H1 (cell line): ENCODE data around the gene ZNF20. TPM values are rescaled to one million over a fixed set of nuclear protein-coding genes. Genes with fewer than 3 reads are reported as not detected.
"Not testable (repeated sequence)": the region's sequence is repeated elsewhere in the genome, so short reads cannot be mapped to it uniquely, and the experiment has no call there.

Experiments
- CTCF ChIA-PET: fragments of 300-600 bp; sonication (Branson Sonifier 250); formaldehyde crosslinking; loops from one replicate; lab custom pipeline; 2021; ENCODE audit not compliant: partially characterized antibody; lab: Charles Lee
- POLR2A ChIA-PET: fragments of 300-600 bp; sonication (Branson Sonifier 250); formaldehyde crosslinking; loops from one replicate; lab custom pipeline; 2021; ENCODE audit warnings: inconsistent platforms; ENCODE audit not compliant: partially characterized antibody; lab: Charles Lee
- DNase-seq, 2 experiments: peaks; one replicate each; pipeline versions ENCODE4 v3.0.0 to v3.0.0-alpha.2; 2010 to 2022; ENCODE audit warnings: low spot score in 2 of 2, low read depth in 1 of 2, mixed read lengths in 1 of 2
- FAIRE-seq: peaks from 2 replicates; lab custom pipeline; 2011; peaks lifted over from hg19 to GRCh38; lab: Jason Lieb, UNC
- H2AFZ ChIP-seq: 2 replicates; pipeline ENCODE4 v1.8.1; 2012; ENCODE audit warnings: low read length, inconsistent platforms
- H2AK5ac ChIP-seq: 2 replicates; pipeline ENCODE4 v1.6.1; 2013; ENCODE audit warnings: low read depth, low read length
- H2BK120ac ChIP-seq: replicated peaks from 2 replicates; pipeline ENCODE3; 2013; ENCODE audit warnings: low read depth, low read length, inconsistent platforms
- H2BK12ac ChIP-seq: 2 replicates; pipeline ENCODE4 v1.6.1; 2013; ENCODE audit warnings: low read depth, low read length
- H2BK15ac ChIP-seq: 2 replicates; pipeline ENCODE4 v1.6.1; 2013; ENCODE audit warnings: low read length
- H2BK20ac ChIP-seq: 2 replicates; pipeline ENCODE4 v1.6.1; 2013; ENCODE audit warnings: low read length
- H2BK5ac ChIP-seq: 2 replicates; pipeline ENCODE4 v1.6.1; 2013; ENCODE audit warnings: low read depth, low read length
- H3K14ac ChIP-seq: 2 replicates; pipeline ENCODE4 v1.6.1; 2013; ENCODE audit warnings: inconsistent platforms; ENCODE audit not compliant: insufficient read length
- H3K18ac ChIP-seq: 2 replicates; pipeline ENCODE4 v1.6.1; 2013; ENCODE audit warnings: low read length; ENCODE audit errors: extremely low read depth
- H3K23ac ChIP-seq: 2 replicates; pipeline ENCODE4 v1.6.1; 2013; ENCODE audit warnings: inconsistent platforms; ENCODE audit not compliant: insufficient read length
- H3K23me2 ChIP-seq: 2 replicates; pipeline ENCODE4 v1.6.1; 2013; ENCODE audit warnings: low read depth, low read length
- H3K27ac ChIP-seq: 2 replicates; pipeline ENCODE4 v1.6.1; 2011; ENCODE audit warnings: low read depth, low read length, inconsistent platforms
- H3K27me3 ChIP-seq, 4 experiments: replicated peaks in 1 of 4; 1 replicate in 1 of 4; 2 replicates in 3 of 4; pipeline versions ENCODE4 v1.6.1 to v1.8.1; 2011 to 2013; ENCODE audit warnings: low read length in 3 of 4, mild to moderate bottlenecking in 3 of 4, inconsistent platforms in 2 of 4, mixed read lengths in 2 of 4, moderate library complexity in 1 of 4; ENCODE audit not compliant: control insufficient read depth in 3 of 4, insufficient read depth in 3 of 4; ENCODE audit errors: extremely low read depth in 1 of 4
- H3K36me3 ChIP-seq, 4 experiments: 2 replicates each; pipeline versions ENCODE4 v1.6.1 to v1.8.1; 2011 to 2013; ENCODE audit warnings: mild to moderate bottlenecking in 4 of 4, low read length in 3 of 4, moderate library complexity in 2 of 4, control low read depth in 1 of 4, inconsistent platforms in 1 of 4; ENCODE audit not compliant: insufficient read depth in 4 of 4, control insufficient read depth in 2 of 4
- H3K4ac ChIP-seq: replicated peaks from 2 replicates; pipeline ENCODE3; 2013; ENCODE audit warnings: low read length, low read depth, mixed read lengths, inconsistent platforms; ENCODE audit not compliant: insufficient read length
- H3K4me1 ChIP-seq, 4 experiments: replicated peaks in 1 of 4; 1 replicate in 1 of 4; 2 replicates in 3 of 4; pipeline versions ENCODE4 v1.6.1 to v1.8.1; 2011 to 2013; ENCODE audit warnings: low read length in 3 of 4, inconsistent platforms in 2 of 4, mixed read lengths in 1 of 4; ENCODE audit not compliant: insufficient read depth in 4 of 4, control insufficient read depth in 3 of 4
- H3K4me2 ChIP-seq, 2 experiments: 2 replicates each; pipeline versions ENCODE4 v1.6.1 to v1.8.1; 2011 to 2013; ENCODE audit warnings: low read depth in 2 of 2, low read length in 2 of 2, control low read depth in 1 of 2, inconsistent platforms in 1 of 2, mild to moderate bottlenecking in 1 of 2; ENCODE audit not compliant: insufficient read depth in 1 of 2
- H3K4me3 ChIP-seq, 4 experiments: fragments of 200-600, 300-600 bp in 1 of 4; sonication (generic), shearing (Covaris generic), sonication (Bioruptor Twin) in 1 of 4; 2 replicates each; pipeline versions ENCODE4 v1.5.1 to v1.8.1; 2011 to 2016; ENCODE audit warnings: low read length in 4 of 4, low read depth in 3 of 4, control low read depth in 2 of 4, inconsistent platforms in 2 of 4, mild to moderate bottlenecking in 2 of 4, mixed read lengths in 1 of 4, moderate library complexity in 1 of 4; ENCODE audit not compliant: insufficient read depth in 2 of 4; ENCODE audit errors: extremely low read depth in 1 of 4
- H3K56ac ChIP-seq: replicated peaks from 2 replicates; pipeline ENCODE3; 2013; ENCODE audit warnings: low read depth, mild to moderate bottlenecking, mixed read lengths, low read length, inconsistent platforms; ENCODE audit not compliant: insufficient read length
- H3K79me1 ChIP-seq: 2 replicates; pipeline ENCODE4 v1.6.1; 2013; ENCODE audit warnings: low read depth, low read length, control low read depth
- H3K79me2 ChIP-seq, 2 experiments: 2 replicates each; pipeline versions ENCODE4 v1.6.1 to v1.8.1; 2012 to 2013; ENCODE audit warnings: low read length in 2 of 2, mild to moderate bottlenecking in 2 of 2, inconsistent platforms in 1 of 2; ENCODE audit not compliant: insufficient read depth in 2 of 2, control insufficient read depth in 1 of 2
- H3K9ac ChIP-seq, 4 experiments: replicated peaks in 1 of 4; 1 replicate in 1 of 4; 2 replicates in 3 of 4; pipeline versions ENCODE4 v1.6.1 to v1.8.1; 2011 to 2013; ENCODE audit warnings: low read depth in 3 of 4, low read length in 3 of 4, control low read depth in 2 of 4, mild to moderate bottlenecking in 2 of 4, moderate library complexity in 2 of 4, inconsistent platforms in 1 of 4; ENCODE audit errors: extremely low read depth in 1 of 4
- H3K9me3 ChIP-seq, 2 experiments: 2 replicates each; pipeline versions ENCODE4 v1.6.1 to v1.8.1; 2012 to 2013; ENCODE audit warnings: mild to moderate bottlenecking in 2 of 2, moderate library complexity in 2 of 2, control low read depth in 1 of 2, inconsistent platforms in 1 of 2, low read depth in 1 of 2, low read length in 1 of 2, mixed read lengths in 1 of 2; ENCODE audit not compliant: insufficient read depth in 2 of 2
- H4K20me1 ChIP-seq, 2 experiments: replicated peaks in 1 of 2; 2 replicates each; pipeline versions ENCODE3 to v1.8.1; 2011 to 2013; ENCODE audit warnings: inconsistent platforms in 2 of 2, low read length in 2 of 2, mild to moderate bottlenecking in 1 of 2; ENCODE audit not compliant: insufficient read depth in 2 of 2, control insufficient read depth in 1 of 2
- H4K5ac ChIP-seq: 2 replicates; pipeline ENCODE4 v1.6.1; 2013; ENCODE audit warnings: low read length, low read depth, mixed read lengths, inconsistent platforms; ENCODE audit not compliant: insufficient read length
- H4K8ac ChIP-seq: 2 replicates; pipeline ENCODE4 v1.8.0; 2013; ENCODE audit warnings: mild to moderate bottlenecking, moderate library complexity, low read length, inconsistent platforms; ENCODE audit not compliant: insufficient read depth; ENCODE audit errors: extremely low read depth
- H4K91ac ChIP-seq: replicated peaks from 2 replicates; pipeline ENCODE3; 2013; ENCODE audit warnings: low read length, mixed read lengths, inconsistent platforms; ENCODE audit not compliant: insufficient read length
- WGBS, 2 experiments: shearing (Covaris generic) in 1 of 2; methylation state at CpG; one replicate each; pipeline versions ENCODE4 v1.1.6 to v1.1.7; 2013 to 2015; ENCODE audit warnings: low lambda C conversion rate in 2 of 2, mixed read lengths in 2 of 2, inconsistent platforms in 1 of 2, low coverage in 1 of 2, missing lambda C conversion rate in 1 of 2; ENCODE audit not compliant: insufficient replicate concordance in 2 of 2, insufficient coverage in 1 of 2, insufficient read length in 1 of 2; ENCODE audit errors: extremely low coverage in 1 of 2, missing lambda C conversion rate in 1 of 2; 5-methylcytosine and 5-hydroxymethylcytosine counted together
- polyA plus RNA-seq, 7 experiments: library from polyadenylated mRNA; depleted of rRNA in 3 of 7; stranded (reverse) in 5 of 7; unstranded in 2 of 7; fragments of >200 nt in 5 of 7; fragments of 200-250 nt in 2 of 7; gene quantifications; 1 replicate in 5 of 7; 2 replicates in 1 of 7; 4 replicates in 1 of 7; pipeline versions ENCODE4 v1.2.1 to v1.2.3, GENCODE V29; 2011 to 2013; ENCODE audit warnings: missing spikeins in 2 of 7, mixed read lengths in 2 of 7
- small RNA-seq: library from polyadenylated mRNA; stranded (forward); fragments of <200 nt; extraction: miRNeasy Mini kit (QIAGEN cat#:217004); gene quantifications from one replicate; pipeline ENCODE3, GENCODE V24; 2013; ENCODE audit not compliant: insufficient read depth
- total RNA-seq: library from RNA; stranded (reverse); fragmentation: NEBNext Ultra II Directional; extraction: Animal tissue kit (Norgen Biotek cat#: 25700); gene quantifications from 2 replicates; pipeline ENCODE4 v1.2.1, GENCODE V29; 2021

The ZNF20 gene
- total and polyA plus RNA-seq, 2 of the 8 experiments (the other 6 are each of a cell fraction or from before 2014, with no cell fraction given) = 1.6 to 9.0 TPM

- not testable (repeated sequence) for DNase-seq, H2BK15ac ChIP-seq, H3K4ac ChIP-seq, H3K23me2 ChIP-seq, H2BK12ac ChIP-seq, H4K91ac ChIP-seq, H3K4me2 ChIP-seq, H3K14ac ChIP-seq, H3K4me3 ChIP-seq, H2AK5ac ChIP-seq, H3K23ac ChIP-seq, H3K27me3 ChIP-seq, H3K18ac ChIP-seq, H4K5ac ChIP-seq, H2BK120ac ChIP-seq, H3K56ac ChIP-seq, H3K79me1 ChIP-seq, H2BK20ac ChIP-seq, H2AFZ ChIP-seq, H3K4me1 ChIP-seq, H3K27ac ChIP-seq, H4K8ac ChIP-seq, H4K20me1 ChIP-seq, H2BK5ac ChIP-seq, FAIRE-seq, H3K9ac ChIP-seq, H3K79me2 ChIP-seq
- CTCF ChIA-PET = interaction anchor here (1.3 kb wide), 1 partner anchor 95 kb away, joined by 3 read pairs; no protein-coding TSS in a partner anchor
- H3K9me3 ChIP-seq = peaks cover 25 to 36% of the 10 kb centered on the region in 2 experiments
- POLR2A ChIA-PET = interaction anchor here (0.6 to 1.5 kb wide), 3 partner anchors 10 to 37 kb away, joined by 3 to 6 read pairs (median 3); no protein-coding TSS in a partner anchor
- H3K36me3 ChIP-seq = peaks cover 0 to 23% (median 7%) of the 10 kb centered on the region in 4 experiments; a peak in 3 of 8 replicates
- 89% methylated on average over 6 of the region's 6 CpGs; no CpG with 5 or more reads in 1 of the 2 experiments for WGBS, 2 experiments
Observed at GRCh38 chr19:12083336-12083735, 56.8 kb downstream of the ZNF20 start.

Small RNA genes within 50 kb of the gene (small RNA-seq; reads per million reads assigned to genes)
- gene RF00019 (not detected), gene RNA5SP467 (not detected)

Other genes with a start within 250 kb of the ZNF20 start
- 9.4 and 10.5 TPM in 2 replicates for gene ZNF700, start 215.2 kb downstream of the ZNF20 start, total RNA-seq
- 1.5 and 3.0 TPM in 2 replicates for gene ZNF700, start 215.2 kb downstream of the ZNF20 start, polyA plus RNA-seq (2011; rRNA removed)
- gene ZNF763, start 175.3 kb downstream of the ZNF20 start, total RNA-seq = 1.7 TPM in 2 replicates
- 0.39 and 0.46 TPM in 2 replicates for gene ZNF763, start 175.3 kb downstream of the ZNF20 start, polyA plus RNA-seq (2011; rRNA removed)
- gene ZNF433, start 104.7 kb downstream of the ZNF20 start, total RNA-seq = 1.4 and 1.8 TPM in 2 replicates
- 0.68 and 0.71 TPM in 2 replicates for gene ZNF433, start 104.7 kb downstream of the ZNF20 start, polyA plus RNA-seq (2011; rRNA removed)
- 9.1 and 9.5 TPM in 2 replicates for gene ZNF878, start 87.4 kb downstream of the ZNF20 start, total RNA-seq
- 0.57 and 0.91 TPM in 2 replicates for gene ZNF878, start 87.4 kb downstream of the ZNF20 start, polyA plus RNA-seq (2011; rRNA removed)
- gene ZNF844, start 75.6 kb downstream of the ZNF20 start, total RNA-seq = 9.4 and 9.8 TPM in 2 replicates
- gene ZNF844, start 75.6 kb downstream of the ZNF20 start, polyA plus RNA-seq (2011; rRNA removed) = 2.7 and 3.1 TPM in 2 replicates
- gene ZNF625, start 16.4 kb upstream of the ZNF20 start, total RNA-seq = 23.3 and 26.8 TPM in 2 replicates
- gene ZNF625, start 16.4 kb upstream of the ZNF20 start, polyA plus RNA-seq (2011; rRNA removed) = 2.3 and 2.5 TPM in 2 replicates
- gene ZNF136, start 22.7 kb upstream of the ZNF20 start, total RNA-seq = 6.9 and 9.9 TPM in 2 replicates
- 0.85 and 1.6 TPM in 2 replicates for gene ZNF136, start 22.7 kb upstream of the ZNF20 start, polyA plus RNA-seq (2011; rRNA removed)
- 2.8 and 3.2 TPM in 2 replicates for gene ZNF44, start 154.5 kb upstream of the ZNF20 start, total RNA-seq
- 0.72 and 1.3 TPM in 2 replicates for gene ZNF44, start 154.5 kb upstream of the ZNF20 start, polyA plus RNA-seq (2011; rRNA removed)
- 2.3 and 3.0 TPM in 2 replicates for gene ZNF563, start 193.3 kb upstream of the ZNF20 start, total RNA-seq
- 0.66 and 0.91 TPM in 2 replicates for gene ZNF563, start 193.3 kb upstream of the ZNF20 start, polyA plus RNA-seq (2011; rRNA removed)
- gene ZNF442, start 225.3 kb upstream of the ZNF20 start, total RNA-seq = 2.0 and 2.4 TPM in 2 replicates
- gene ZNF442, start 225.3 kb upstream of the ZNF20 start, polyA plus RNA-seq (2011; rRNA removed) = 0.17 and 0.60 TPM in 2 replicates